Thyroid gland (tissue), 4 donors: ENCODE data around the gene UVSSA. TPM values are rescaled to one million over a fixed set of nuclear protein-coding genes. Genes with fewer than 3 reads are reported as not detected.
A peak's percentile ranks its signal among the peaks of the same experiment; 100 is the strongest.

Source experiments
- DNase-seq, 2 donors: peaks; one replicate each; pipeline ENCODE4 v3.0.0-alpha.2; 2019
- H3K27ac ChIP-seq, 3 donors: fragments of 200-600 bp; sonication (generic); 1 replicate in 2 of 3; 2 replicates in 1 of 3; pipeline ENCODE4 v1.5.1; 2016 to 2019; ENCODE audit warnings: mild to moderate bottlenecking in 1 of 3, moderate library complexity in 1 of 3
- H3K27me3 ChIP-seq: fragments of 200-600 bp; sonication (generic); one replicate; pipeline ENCODE4 v1.5.1; 2019
- H3K36me3 ChIP-seq, 2 donors: fragments of 200-600 bp; sonication (generic); one replicate each; pipeline ENCODE4 v1.5.1; 2016 to 2019
- H3K4me1 ChIP-seq, 2 donors: fragments of 200-600 bp; sonication (generic); one replicate each; pipeline ENCODE4 v1.5.1; 2017 to 2019
- H3K4me3 ChIP-seq, 3 donors: fragments of 200-600 bp; sonication (generic); replicated peaks in 1 of 3; 1 replicate in 2 of 3; 2 replicates in 1 of 3; pipeline ENCODE4 v1.5.1; 2016; ENCODE audit warnings: mild to moderate bottlenecking in 1 of 3
- H3K9me3 ChIP-seq: fragments of 200-600 bp; sonication (generic); one replicate; pipeline ENCODE4 v1.5.1; 2017
- POLR2A ChIP-seq, 2 donors: fragments of 450-650 bp; IDR thresholded peaks; one replicate each; pipeline ENCODE4 v1.6.1; 2017; ENCODE audit warnings: antibody characterized with exemption in 2 of 2, mild to moderate bottlenecking in 2 of 2, moderate library complexity in 1 of 2
- WGBS, 2 donors: methylation state at CpG; one replicate each; pipeline ENCODE4 v1.1.5; 2017; 5-methylcytosine and 5-hydroxymethylcytosine counted together
- intact Hi-C: fragments of 100-400 bp; cut with DNase I; formaldehyde crosslinking; loops from one replicate; pipeline ENCODE4 v1.15.1; 2023
- total RNA-seq, 4 donors: library from RNA; depleted of rRNA; stranded (reverse); fragments of >200 nt; gene quantifications; one replicate each; pipeline ENCODE4 v1.2.3, GENCODE V29; 2016
- TF ChIP-seq, protein P1 (sequence below), 6 experiments: fragments of 200-600 bp in 3 of 6; fragments of 450-650 bp in 3 of 6; sonication (generic) in 3 of 6; IDR thresholded peaks; one replicate each; pipeline ENCODE4 v1.5.1; 2016 to 2019; ENCODE audit warnings: antibody characterized with exemption in 6 of 6, mild to moderate bottlenecking in 2 of 6, inconsistent platforms in 1 of 6, moderate library complexity in 1 of 6

Gene UVSSA
- total RNA-seq, 4 donors from 2014 or later, result 16.7 to 38.7 (median 27.7) TPM

DNA sequence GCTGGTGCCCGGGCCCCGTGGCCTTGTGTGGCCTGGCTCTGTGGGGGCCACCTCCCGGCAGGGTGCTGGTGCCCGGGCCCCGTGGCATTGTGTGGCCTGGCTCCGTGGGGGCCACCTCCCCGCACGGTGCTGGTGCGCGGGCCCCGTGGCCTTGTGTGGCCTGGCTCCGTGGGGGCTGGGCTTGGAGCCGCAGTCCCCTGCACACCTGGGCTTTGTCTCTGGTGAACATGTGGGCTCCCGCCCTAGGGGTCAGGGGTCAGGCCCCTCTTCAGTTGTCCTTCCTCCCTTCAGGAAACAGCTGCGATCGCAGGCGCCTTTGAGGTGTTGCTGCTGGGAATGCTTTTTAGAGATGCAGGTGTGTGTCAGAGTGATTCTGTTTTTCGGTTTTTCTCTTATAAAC lies 17.2 kb downstream of the UVSSA start:
- DNase-seq, result no peak
- 91 to 94% methylated on average over 4 to 5 of the region's 18 CpGs for WGBS, 2 donors

DNA sequence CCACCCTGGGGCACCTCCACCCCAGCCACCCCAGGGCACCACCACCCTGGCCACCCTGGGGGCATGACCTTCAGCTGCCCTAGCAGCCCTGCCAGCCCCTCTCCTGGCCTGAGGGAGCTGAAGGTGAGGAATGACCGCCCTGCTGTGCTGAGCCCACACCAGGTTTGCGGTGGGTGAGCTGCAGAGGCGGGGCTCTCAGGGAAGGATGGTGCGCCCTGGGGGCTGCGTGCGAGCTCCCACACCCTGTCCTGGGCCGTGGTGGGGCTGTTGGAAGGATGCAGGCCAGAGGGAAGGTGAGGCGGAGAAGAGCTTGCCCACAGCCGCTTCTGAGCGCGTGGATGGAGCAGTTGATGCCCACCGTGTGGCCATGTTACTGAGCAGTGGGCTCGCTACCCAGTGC lies 17.7 kb downstream of the UVSSA start:
- TF ChIP-seq, protein P1, sequence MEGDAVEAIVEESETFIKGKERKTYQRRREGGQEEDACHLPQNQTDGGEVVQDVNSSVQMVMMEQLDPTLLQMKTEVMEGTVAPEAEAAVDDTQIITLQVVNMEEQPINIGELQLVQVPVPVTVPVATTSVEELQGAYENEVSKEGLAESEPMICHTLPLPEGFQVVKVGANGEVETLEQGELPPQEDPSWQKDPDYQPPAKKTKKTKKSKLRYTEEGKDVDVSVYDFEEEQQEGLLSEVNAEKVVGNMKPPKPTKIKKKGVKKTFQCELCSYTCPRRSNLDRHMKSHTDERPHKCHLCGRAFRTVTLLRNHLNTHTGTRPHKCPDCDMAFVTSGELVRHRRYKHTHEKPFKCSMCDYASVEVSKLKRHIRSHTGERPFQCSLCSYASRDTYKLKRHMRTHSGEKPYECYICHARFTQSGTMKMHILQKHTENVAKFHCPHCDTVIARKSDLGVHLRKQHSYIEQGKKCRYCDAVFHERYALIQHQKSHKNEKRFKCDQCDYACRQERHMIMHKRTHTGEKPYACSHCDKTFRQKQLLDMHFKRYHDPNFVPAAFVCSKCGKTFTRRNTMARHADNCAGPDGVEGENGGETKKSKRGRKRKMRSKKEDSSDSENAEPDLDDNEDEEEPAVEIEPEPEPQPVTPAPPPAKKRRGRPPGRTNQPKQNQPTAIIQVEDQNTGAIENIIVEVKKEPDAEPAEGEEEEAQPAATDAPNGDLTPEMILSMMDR (IDR thresholded peaks at IDR 0.05), result no peak
- no peak for TF ChIP-seq POLR2A (IDR thresholded peaks at IDR 0.05)
- 91 to 95% methylated on average over 11 to 13 of the region's 13 CpGs for WGBS, 2 donors
- intact Hi-C loops, result no loop called here
- H3K27ac ChIP-seq, result no peak overlapping the region
- DNase-seq, result no peak
- H3K9me3 ChIP-seq, result no peaks in the 10 kb centered on the region
- H3K27me3 ChIP-seq, result no peaks in the 10 kb centered on the region
- H3K4me1 ChIP-seq, result peaks cover 0 to 3% of the 10 kb centered on the region in 2 donors
- no peak overlapping the region for H3K4me3 ChIP-seq
- no peaks in the 10 kb centered on the region for H3K36me3 ChIP-seq

More for the DNA sequence above, 17.2 kb downstream of the UVSSA start:
- intact Hi-C loops, result no loop called here
- H3K9me3 ChIP-seq, result no peaks in the 10 kb centered on the region
- no peak for TF ChIP-seq POLR2A (IDR thresholded peaks at IDR 0.05)
- TF ChIP-seq, protein P1 (IDR thresholded peaks at IDR 0.05), result no peak
- H3K4me3 ChIP-seq, result no peak overlapping the region
- peaks cover 0 to 3% of the 10 kb centered on the region in 2 donors for H3K4me1 ChIP-seq
- no peaks in the 10 kb centered on the region for H3K36me3 ChIP-seq
- no peaks in the 10 kb centered on the region for H3K27me3 ChIP-seq
- H3K27ac ChIP-seq, result no peak overlapping the region

DNA sequence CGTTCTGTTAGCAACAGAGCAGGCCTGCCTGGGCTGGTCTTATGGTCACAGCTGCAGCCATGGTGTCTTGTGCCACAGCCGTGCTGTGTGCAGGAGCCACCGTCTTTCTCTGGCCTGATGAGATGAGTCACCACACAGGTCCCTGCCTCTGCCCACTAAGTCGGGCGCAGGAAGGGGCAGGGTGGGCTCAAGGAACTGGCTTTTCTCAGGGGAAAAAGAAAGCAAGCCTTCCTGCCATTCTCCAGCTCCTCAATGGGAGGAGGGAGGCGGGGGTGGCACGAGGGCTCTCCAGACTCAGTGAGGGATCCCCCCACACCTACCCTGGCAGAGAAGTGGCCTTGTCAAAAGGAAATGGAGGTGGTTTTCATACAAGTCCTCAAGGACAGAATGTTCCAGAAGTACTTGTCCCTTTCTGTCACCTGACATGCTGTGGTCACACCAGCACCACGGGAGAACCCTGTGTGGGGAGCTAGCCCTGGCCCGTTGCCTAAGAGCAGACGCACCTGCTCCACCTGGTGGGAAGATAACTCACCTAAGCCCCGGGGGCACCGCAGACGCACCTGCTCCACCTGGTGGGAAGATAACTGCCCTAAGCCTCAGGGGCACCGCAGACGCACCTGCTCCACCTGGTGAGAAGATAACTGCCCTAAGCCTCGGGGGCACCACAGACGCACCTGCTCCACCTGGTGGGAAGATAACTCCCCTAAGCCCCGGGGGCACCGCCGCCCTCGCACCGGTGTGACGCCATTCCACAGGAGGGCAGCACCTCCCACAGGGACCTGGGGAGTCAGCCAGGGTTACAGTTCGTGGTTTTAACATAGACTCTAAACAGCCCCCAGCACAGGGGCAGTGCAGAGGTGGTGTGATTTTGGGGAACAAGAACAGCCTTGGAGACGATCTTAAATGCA lies 18.5 kb downstream of the UVSSA start:
- Histone ChIP-seq H3K9me3 (no peaks in the 10 kb centered on the region), H3K4me3 (no peak overlapping the region), H3K4me1 (peaks cover 0 to 8% of the 10 kb centered on the region in 2 donors), H3K27me3 (no peaks in the 10 kb centered on the region), H3K27ac (no peak overlapping the region), H3K36me3 (no peaks in the 10 kb centered on the region)
- 65 to 85% methylated on average over 18 of the region's 25 CpGs for WGBS, 2 donors
- TF ChIP-seq, protein P1 (IDR thresholded peaks at IDR 0.05), result no peak
- no peak for TF ChIP-seq POLR2A (IDR thresholded peaks at IDR 0.05)
- peak; percentile 20 to 84 for DNase-seq
- intact Hi-C loops, result no loop called here

DNA sequence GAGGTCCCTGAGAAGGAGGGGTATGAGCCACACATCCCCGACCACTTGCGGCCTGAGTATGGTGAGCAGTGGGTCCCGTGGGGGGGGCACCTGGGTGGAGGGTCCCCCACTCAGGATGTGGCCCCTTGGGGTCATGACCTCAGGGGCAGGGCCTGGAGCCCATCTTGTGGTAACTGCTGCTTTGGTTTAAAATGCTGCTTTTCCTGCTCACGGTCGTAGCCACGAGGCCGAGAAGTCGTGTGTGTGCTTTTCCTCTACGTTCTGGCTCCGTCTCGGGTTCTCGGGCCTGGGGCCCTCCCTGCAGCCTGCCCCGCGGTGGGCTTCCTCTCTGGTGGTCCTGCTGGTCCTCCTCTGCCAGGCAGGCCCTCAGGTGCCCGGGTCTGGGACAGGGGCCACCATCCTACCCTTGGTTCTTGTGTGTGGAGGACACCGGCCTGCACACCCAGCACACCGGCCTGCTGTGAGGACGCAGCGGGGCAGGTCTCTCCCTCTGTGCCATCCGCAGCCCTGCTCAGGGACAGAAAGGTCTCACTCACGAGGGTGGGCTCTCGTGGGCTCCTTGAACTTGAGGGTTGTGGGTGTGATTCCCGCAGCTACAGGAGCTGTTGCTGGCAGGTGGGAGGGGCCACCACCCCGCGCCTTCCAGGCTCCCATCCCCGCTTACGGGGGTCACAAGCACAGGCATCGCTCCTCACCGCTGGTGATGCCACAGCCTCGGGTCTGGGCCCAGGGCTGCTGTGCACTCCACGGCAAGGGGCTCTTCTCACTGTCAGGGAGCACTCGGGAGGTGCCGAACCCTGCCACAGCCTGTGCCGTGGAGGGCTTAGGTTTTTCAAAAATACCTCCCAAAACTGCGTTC lies 19.6 kb downstream of the UVSSA start:
- TF ChIP-seq, protein P1 (IDR thresholded peaks at IDR 0.05), result no peak
- no peak for TF ChIP-seq POLR2A (IDR thresholded peaks at IDR 0.05)
- intact Hi-C loops, result no loop called here
- 92 to 95% methylated on average over 21 to 23 of the region's 35 CpGs for WGBS, 2 donors
- no peaks in the 10 kb centered on the region for H3K36me3 ChIP-seq
- H3K27ac ChIP-seq, result no peak overlapping the region
- DNase-seq, result no peak
- no peaks in the 10 kb centered on the region for H3K27me3 ChIP-seq
- H3K4me3 ChIP-seq, result no peak overlapping the region
- H3K4me1 ChIP-seq, result peaks cover 0 to 8% of the 10 kb centered on the region in 2 donors
- H3K9me3 ChIP-seq, result no peaks in the 10 kb centered on the region
